Germinal center (tissue), 1 donor: ENCODE measurements around the gene MERTK.
"Not testable (repeated sequence)": the region's sequence is repeated elsewhere in the genome, so short reads cannot be mapped to it uniquely, and the experiment has no call there.

Source experiments
- DNase-seq: peaks from one replicate; pipeline ENCODE4 v3.0.0; 2012; ENCODE audit warnings: mixed read lengths, low spot score

MERTK gene

DNA sequence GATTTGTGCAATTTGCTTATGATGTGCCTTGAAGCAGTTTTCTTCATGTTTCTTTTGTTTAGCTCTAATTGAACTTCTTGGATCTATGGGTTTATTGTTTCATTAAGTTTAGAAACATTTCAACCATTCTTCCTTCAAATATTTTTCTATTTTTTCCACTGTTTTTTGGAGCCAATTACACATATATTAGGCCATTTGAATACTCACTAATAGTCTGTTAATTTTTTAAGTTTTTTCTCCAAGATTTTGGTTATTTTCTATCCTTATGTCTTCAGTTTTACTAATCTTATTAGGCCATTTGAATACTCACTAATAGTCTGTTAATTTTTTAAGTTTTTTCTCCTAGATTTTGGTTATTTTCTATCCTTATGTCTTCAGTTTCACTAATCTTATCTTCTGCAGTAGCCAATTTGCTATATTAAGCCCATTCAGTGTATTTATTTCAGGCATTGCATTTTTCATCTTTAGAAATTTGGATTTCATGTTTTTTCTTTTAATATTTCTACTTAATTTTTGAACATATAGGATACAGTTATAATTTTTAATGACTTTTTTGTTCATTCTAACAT lies 147.1 kb downstream of the MERTK start:
- no peak for DNase-seq

DNA sequence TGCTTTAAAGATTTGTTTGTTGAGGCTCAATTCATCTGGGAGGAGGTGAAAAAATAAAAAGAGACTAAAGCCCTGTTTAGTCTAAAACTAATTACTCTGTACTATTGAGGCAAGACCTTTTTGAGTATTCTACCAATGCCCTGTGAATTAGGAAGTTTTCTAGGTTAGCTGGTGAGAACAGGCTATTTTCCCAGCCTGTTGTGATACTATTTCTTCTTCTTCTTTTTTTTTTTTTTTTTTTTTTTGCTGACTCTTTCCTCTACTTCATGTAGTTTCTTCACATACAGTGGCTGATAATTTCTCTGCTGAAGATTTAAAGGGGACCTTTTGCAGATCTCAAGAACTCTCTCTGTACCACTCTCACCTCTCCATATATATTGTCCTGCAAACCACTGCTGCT lies 147.8 kb downstream of the MERTK start:
- no peak for DNase-seq

DNA sequence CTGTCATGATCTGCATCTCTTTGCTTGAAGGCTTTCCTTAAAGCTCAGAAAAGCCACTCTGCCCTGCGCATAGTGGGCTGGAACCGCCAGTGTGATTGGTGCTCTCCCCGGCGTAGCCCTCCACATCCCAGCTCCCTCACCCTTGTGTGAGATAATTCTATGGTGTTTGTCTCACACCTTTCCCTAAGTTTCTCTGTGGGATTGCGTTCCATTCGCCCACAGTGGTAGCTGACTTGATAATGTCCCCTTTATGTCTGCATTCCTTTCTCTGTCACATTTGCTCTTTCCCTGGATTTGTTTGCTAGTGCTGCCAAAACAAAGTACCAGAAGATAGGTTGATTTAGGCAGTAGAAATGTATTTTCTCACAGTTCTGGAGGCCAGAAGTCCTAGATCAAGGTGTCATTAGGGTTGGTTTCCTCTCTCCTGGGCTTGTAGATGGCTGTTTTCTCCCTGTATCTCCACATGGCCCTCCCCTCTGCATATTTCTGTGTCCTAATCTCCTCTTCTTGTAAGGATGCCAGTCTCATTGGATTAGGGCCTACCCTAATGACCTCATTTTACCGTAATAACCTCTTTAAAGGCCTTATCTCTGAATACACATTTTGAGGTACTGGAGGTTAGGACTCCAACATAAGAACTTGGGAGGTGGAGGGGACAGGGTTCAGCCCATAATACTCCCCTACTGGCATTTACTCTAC lies 149.3 kb downstream of the MERTK start:
- DNase-seq = no peak

DNA sequence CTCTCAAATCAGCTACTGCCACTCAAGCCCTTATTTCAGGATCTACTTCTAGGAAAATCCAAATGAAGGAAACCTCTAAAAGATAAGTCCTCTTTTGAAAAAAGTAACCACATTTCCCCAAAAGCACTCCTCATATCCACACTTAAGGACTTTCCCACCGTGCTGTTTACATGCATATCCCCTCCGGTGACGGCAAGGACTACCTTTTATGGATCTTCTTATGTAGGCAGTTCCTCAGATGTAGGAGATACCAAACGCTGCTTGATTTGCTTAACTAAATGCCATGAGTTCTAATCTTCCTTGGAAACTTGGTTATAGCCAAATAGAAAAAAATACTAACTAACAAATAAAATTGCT lies 149.8 kb downstream of the MERTK start:
- DNase-seq = no peak

DNA sequence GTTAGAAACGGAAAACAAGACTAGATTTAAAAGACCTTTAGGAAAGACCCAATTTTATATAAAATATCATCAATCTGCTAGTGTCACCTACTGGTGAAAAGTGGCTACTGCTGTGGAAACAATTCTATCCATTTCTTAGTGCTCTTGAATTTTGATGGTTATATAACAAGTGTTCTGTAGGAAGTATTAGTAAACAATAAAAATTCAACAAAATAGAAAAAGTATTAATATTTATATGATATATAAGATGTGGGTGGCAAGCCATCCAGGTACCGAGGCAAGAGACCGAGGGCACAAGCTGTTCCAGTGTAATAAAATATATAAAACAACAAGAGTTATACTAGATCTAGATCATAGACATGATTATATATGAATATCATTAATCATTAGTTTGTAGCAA lies 150.5 kb downstream of the MERTK start:
- peak; percentile 45 for DNase-seq

DNA sequence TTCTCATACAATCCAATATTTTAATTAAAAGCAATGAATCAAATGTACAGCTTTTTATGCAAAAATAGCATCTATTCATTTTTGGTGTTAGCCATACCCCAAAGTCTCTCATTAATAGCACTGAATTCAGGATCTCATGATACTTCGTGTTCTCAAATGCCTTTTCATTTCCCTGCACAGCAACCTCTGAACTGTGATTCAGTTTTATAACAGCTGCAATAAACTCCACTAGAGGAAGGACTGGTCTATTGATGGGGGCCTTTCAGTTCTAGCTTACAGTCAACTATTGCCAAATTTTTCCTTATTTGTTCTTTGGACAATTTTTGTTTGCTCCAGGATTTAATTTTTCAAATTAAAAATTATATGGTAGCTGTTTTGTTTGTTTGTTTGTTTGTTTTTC lies 151.9 kb downstream of the MERTK start:
- DNase-seq = no peak

DNA sequence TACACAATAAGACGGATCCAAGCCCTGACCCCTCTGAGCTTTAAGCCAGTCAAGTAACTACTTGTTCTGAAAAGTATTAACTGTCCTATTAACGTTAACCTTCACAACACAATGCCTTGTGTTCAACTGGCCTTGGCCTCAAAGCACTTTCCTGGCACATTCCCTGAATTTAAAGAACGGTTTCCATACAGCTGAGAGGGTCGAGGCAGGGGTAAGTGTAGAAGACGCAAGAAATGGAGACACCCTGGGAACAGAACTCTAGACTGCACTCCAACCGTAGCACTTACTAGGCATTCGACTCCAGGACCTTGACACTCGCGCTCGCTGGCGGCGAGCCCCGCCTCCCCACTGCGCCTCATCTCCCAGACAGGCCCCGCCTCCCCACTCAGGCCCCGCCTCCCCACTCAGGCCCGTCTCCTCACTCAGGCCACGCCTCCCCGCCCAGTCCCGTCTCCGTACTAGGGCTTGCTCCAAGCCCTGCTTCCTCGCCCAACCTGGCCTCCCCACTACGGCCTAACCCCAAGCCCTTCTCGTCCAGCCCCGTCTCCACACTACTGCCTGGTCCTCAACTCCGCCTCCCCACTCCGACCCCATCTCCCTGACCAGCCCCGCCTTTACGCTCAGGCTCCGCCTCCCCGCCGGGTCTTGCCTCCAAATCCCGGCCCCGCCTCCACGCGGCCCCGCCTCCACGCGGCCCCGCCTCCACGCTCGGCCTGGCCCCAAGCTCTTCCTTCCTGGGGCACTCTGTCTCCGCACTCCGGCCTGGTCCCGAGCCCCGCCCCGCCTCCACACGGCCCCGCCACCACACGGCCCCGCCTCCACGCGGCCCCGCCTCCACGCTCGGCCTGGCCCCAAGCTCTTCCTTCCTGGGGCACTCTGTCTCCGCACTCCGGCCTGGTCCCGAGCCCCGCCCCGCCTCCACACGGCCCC lies 155.8 kb downstream of the MERTK start:
- peak; percentile 93 for DNase-seq

DNA sequence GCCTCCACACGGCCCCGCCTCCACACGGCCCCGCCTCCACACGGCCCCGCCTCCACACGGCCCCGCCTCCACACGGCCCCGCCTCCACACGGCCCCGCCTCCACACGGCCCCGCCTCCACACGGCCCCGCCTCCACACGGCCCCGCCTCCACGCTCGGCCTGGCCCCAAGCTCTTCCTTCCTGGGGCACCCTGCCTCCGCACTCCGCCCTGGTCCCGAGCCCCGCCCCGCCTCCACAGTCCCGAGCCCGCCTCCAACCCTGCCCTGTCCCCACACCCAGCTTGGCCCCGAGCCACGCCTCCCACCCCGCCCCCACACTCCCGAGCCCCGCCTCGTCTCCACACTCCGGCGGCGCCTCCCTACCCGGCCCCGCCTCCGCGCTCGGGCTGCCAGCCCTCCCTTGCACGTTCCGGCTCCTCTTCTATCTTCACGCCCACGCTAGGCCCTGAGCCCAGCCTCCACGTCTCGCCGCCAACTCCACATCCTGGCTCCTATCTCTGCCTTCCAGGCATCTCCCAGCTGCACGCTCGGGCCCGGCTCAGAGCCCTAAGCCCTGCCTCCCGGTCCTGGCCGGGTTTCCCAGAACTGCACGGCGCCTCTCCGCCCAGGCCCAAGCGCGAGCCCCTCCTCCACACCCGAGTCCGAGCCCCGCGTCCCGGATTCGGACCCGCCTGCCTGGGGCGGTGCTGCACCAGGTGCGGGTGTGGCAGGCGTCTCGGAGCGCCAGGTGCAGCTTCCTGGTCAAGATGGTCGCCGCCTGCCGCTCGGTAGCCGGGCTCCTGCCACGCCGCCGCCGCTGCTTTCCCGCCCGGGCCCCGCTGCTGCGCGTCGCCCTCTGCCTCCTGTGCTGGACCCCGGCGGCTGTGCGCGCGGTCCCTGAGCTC lies 156.7 kb downstream of the MERTK start, which contains the start of gene TMEM87B:
Gene TMEM87B (plus strand): TSS at position 423 of the 883 bp plus-strand sequence. CDS start 323 bp downstream, at position 746.
- peak; percentile 95 for DNase-seq

DNA sequence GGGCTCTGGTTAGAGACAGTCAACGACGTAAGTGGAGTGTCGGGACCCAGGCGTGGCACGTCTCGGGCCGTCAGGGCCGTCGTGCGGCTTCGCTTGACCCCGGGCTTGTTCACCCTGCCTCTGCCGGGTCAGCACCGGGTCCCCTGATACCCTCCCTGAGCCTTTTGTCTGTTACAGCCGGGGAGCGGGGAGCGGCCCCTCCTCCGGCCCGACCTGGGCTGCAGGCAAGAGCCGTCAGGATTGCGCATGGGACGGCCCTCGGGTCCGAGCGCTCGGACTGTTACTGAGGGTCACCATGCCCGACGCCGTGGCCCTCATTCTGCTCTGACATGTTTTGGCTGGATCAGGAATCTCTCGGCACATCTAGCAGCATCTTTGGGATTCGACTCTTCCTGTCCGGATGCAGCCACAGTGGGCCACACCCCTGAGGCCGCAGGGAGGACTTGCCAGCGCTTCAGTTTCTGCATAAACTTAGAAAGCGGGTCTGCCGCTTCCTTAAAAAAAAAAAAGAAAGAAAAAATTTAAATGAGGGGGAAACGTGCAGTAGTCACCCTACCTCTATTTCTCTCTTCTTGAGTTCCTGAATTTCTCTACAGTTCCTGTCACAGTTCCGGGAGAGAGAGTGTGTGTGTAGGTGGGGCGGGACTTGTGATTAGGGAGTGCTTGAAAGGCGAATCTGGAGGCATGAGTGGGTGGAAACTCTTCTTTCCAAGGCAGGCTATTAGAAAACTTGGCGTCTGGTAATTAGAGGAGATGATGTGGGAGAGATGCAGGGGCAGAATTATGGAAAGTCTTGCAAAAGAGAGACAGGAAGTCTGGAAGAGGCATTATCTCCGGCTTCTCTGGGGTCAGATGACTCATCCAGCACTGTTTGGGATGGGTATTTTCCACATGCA lies 157.6 kb downstream of the MERTK start:
- peak; percentile 38 for DNase-seq

DNA sequence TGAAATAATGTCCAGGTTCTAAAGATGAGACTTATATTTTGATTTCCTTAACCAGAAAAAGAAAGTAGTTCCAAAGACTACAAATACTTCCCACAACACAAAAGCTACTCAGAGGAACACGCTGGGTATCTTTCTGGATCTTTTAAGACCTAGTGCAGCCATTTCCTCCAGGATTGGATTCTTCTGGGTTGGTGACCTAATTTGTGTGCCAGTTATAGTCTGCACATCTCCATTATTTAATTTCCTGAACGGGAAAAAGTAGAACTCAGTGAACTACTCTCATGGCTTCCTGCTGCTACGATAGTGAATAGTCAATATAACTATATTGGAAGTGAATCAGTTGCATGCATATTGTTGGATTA lies 158.2 kb downstream of the MERTK start:
- DNase-seq = no peak

DNA sequence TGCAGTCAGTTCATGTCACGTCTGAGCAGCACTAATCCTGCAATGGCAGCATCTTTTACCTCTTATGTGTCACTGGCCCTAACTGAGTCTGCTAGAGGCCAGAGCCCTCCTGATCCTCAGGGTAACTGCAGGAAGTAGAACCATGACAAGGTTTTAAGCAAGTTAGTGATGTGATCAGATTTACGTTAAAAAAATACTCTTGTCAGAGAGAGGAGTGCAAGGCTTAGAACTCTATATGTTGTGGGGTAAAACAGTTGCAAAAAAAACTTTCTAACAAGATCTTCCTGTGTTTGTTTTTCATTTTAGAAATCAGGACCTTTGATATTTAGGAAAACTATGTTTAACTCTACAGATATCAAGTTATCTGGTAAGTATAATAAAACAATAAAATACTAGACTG lies 161.3 kb downstream of the MERTK start:
- no peak for DNase-seq

DNA sequence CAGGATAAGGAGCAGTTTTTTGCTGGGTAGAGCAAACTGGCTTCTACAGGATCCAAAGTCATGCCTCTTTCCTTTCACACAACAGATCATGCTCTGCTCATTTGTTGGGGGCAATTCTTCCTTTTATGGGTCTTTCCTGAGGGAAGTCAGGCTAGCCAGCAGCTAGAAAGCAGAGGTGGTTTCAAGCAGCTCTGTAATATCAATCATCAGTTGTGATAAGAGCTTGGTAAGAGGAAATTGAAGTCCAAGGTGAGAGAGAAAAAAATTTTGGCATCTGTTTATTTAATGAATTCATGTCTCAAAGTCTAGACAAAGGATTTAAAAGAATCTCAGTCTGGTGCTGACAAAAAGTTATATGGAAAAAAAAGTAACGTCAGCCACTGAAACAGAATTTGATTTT lies 162.9 kb downstream of the MERTK start:
- DNase-seq = no peak

DNA sequence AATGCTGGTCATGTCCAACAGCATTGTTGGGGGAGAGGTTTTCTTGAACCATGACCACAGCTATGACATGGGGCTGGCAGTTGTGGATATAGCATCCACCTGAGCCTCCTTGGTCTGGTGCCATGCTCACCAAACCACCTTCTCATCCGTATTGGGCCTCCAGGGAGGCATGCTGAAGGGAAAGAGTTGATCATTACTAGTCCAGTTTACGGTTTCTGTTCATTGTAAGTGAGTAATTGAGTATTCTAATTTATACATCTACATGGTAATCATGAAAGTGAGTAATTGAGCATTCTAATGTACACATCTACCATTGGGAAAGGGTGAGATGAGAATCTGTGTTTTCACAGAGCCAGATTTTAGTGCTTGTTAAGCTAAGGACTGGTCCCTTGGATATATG lies 163.4 kb downstream of the MERTK start:
- no peak for DNase-seq

DNA sequence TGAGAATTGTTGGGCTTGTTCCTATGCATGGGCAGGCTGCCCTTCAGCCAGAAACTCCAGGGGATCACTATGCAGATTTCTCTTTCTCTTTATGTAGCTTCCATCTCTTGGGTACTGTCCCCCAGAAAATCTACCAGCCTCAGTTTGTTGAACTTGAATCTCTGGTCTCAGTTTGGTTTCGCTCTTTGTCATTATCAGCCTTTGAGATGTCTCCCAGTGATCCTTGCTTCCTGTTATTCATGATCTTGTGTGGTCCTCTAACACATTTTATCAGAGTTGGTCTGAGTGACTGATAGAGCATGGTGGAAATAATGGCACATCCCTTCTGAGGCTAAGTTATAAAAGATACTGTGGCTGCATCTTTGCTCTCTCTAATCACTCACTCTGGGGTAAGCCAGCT lies 164.5 kb downstream of the MERTK start:
- no peak for DNase-seq

DNA sequence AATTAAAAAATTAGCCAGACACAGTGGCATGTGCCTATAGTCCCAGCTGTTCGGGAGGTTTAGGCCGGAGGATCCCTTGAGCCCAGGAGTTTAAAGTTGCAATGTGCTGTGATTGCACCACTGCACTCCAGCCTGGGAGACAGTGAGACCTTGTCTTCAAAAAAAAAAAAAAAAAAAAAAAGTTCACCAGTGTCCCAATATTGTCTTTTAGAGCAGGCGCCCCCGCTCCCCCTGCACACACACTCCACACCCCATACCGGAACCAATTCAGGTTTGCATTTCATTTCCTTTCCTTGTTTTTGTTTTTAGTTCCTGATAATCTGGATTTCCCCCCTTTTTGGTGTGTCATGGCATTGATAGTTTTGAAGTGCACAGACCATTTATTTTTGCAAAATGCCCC lies 167.1 kb downstream of the MERTK start:
- no peak for DNase-seq

DNA sequence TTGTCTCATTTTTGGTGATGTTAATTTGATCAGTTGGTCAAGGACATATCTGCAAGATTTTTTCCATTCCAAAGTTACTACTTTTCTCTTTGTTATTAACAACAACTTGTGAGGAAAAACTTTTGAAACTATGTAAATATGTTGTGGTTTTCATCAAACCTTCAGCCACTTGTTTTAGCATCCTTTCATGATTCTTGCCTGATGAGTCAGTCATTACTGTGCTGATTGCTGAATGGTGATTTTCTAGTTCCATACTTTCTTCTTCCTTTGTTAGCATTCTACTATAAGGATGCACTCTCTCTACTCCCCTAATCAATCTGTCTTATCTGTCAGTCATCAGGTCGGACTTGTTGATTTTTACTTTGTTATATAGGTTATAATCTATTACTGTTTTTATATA lies 167.6 kb downstream of the MERTK start:
- no peak for DNase-seq

DNA sequence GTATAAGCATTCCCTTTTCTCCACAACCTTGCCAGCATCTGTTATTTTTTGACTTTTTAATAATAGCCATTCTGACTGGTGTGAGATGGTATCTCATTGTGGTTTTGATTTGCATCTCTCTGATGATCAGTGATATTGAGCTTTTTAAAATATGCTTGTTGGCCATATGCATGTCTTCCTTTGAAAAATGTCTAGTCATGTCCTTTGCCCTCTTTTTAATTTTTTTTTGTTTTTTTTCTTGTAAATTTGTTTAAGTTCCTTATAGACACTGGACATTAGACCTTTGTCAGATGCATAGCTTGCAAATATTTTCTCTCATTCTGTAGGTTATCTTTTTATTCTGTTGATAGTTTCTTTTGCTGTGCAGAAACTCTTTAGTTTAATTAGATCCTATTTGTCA lies 171.4 kb downstream of the MERTK start:
- DNase-seq = not testable (repeated sequence)

DNA sequence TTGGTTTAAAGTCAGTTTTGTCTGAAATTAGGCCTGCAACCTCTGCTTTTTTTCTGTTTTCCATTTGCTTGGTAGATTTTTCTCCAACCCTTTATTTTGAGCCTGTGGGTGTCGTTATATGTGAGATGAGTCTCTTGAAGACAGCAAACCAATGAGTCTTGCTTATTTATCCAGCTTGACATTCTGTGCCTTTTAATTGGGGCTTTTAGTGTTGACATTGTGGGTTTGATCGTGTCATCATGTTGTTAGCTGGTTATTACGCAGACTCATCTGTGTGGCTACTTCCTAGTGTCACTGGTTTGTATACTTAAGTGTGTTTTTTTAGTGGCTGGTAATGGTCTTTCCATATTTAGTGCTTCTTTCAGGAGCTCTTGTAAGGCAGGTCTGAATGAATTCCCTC lies 175.5 kb downstream of the MERTK start:
- no peak for DNase-seq

DNA sequence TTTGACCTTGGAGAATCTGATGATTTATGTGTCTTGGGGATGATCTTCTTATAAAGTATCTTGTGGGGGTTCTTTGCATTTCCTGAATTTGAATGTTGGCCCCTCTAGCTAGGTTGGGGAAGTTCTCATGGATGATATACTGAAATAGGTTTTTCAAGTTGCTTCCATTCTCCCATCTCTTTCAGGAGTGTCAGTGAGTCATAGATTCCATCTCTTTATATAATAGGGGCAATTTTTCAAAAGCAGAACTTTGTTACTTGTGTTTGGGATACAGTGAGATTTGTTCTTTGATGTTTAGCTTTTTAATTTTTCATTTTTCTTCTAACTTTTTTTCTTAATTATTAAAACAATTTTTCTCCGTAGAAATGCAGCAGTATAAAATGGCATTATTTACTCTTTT lies 176.1 kb downstream of the MERTK start:
- no peak for DNase-seq

DNA sequence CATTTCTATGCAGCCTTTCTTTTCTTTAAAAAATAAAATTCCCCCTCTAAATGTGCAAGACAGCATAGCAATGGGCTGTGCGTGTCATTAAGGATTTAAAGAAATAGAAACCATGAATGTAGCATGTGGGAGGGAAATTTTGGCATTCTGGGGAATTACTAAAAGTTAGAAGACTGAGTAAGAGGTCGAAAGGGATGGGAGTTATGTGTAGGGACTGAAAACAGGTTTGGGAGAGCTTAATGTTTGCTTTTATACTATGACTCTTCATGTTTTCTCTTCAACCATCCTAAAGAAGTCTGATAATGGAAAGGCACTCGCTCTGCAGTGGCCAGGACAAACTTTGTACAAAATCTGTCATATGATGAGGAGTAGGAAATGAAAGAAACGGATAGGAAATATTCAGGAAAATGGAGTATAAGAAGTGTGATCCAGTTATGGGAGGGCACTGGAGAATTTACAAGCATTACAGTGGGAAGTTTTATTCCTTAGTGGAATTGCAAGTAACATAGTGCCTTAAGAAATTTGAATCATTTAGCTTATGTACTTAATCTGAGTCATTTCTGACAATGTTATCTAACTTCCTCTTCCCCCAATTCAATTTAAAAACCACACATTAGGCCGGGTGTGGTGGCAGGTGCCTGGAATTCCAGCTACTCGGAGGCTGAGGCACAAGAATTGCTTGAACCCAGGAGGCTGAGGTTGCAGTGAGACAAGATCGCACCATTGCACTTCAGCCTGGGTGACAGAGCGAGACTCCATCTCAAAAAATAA lies 177.3 kb downstream of the MERTK start:
- DNase-seq = no peak
